Pancreas (tissue), 10 donors: ENCODE measurements around the gene PON1. TPM values are rescaled to one million over a fixed set of nuclear protein-coding genes. Genes with fewer than 3 reads are reported as not detected.

Experiments used
- ATAC-seq, 4 donors: fragments of 200-7000 bp; cut with Tn5 transposase; one replicate each; pipeline versions ENCODE4 v1.8.0 to v1.9.1; 2020; ENCODE audit warnings: mild to moderate bottlenecking in 4 of 4, moderate library complexity in 4 of 4
- DNase-seq, 6 donors: peaks; one replicate each; pipeline ENCODE4 v3.0.0-alpha.2; 2020
- FAIRE-seq: peaks from 2 replicates; lab custom pipeline; 2012; peaks lifted over from hg19 to GRCh38; lab: Jason Lieb, UNC
- H3K27ac ChIP-seq, 4 donors: fragments of 200-600 bp; sonication (generic); 1 replicate in 3 of 4; 2 replicates in 1 of 4; pipeline versions ENCODE4 v1.5.0 to v1.8.0; 2020
- H3K27me3 ChIP-seq, 4 donors: fragments of 200-600 bp; one replicate each; pipeline ENCODE4 v1.8.0; 2021
- H3K36me3 ChIP-seq, 3 donors: fragments of 200-600 bp; sonication (generic) in 1 of 3; one replicate each; pipeline versions ENCODE4 v1.5.0 to v1.8.0; 2020 to 2021
- H3K4me1 ChIP-seq, 3 donors: fragments of 200-600 bp; one replicate each; pipeline ENCODE4 v1.8.0; 2021
- H3K4me3 ChIP-seq, 4 donors: fragments of 200-600 bp; sonication (generic) in 2 of 4; one replicate each; pipeline versions ENCODE4 v1.5.0 to v1.8.0; 2020 to 2021
- H3K9me3 ChIP-seq, 4 donors: fragments of 200-600 bp; one replicate each; pipeline ENCODE4 v1.8.0; 2021
- WGBS, 2 donors: extraction: QIAGEN DNeasy Blood & Tissue Kit; methylation state at CpG; one replicate each; pipeline ENCODE4 v1.1.7; 2013; 5-methylcytosine and 5-hydroxymethylcytosine counted together
- intact Hi-C, 3 donors: fragments of 100-400 bp; cut with DNase I; formaldehyde crosslinking; loops; one replicate each; pipeline versions ENCODE4 v1.11.1 to v1.14.2; 2022
- polyA plus RNA-seq, 2 donors: library from polyadenylated mRNA; stranded (reverse); fragments of 200-250 nt; gene quantifications; one replicate each; pipeline ENCODE4 v1.2.3, GENCODE V29; 2013
- total RNA-seq, 6 donors: library from RNA; stranded (reverse); fragmentation: NEBNext Ultra II Directional in 4 of 6; extraction: Animal tissue kit (Norgen Biotek cat#: 25700) in 4 of 6; gene quantifications; one replicate each; pipeline versions ENCODE4 v1.2.1 to v1.2.4, GENCODE V29; 2021 to 2023
- TF ChIP-seq, protein P1 (sequence below), 4 donors: fragments of 200-600 bp; sonication (generic) in 3 of 4; IDR thresholded peaks; one replicate each; pipeline versions ENCODE4 v1.5.0 to v1.8.0; 2021; ENCODE audit warnings: antibody characterized with exemption in 4 of 4
- donor health status: healthy with polysubstance abuse.
- donor health status: DM: no; HTN: no; CAD: no; lungs with moderate emphysema.
- donor health status: DM: no; HTN: no; CAD: no.
- donor health status: control.
- donor health status: control.
- donor health status: Bipolar disorder and iron deficiency.
- donor health status: DM: yes; HTN: yes; CAD: no.
- donor health status: DM: no; HTN: no; CAD: no.
- donor health status: DM: no; HTN: no; CAD: no.
- donor health status: DM: yes; HTN: yes; CAD: no.

Gene PON1
- total and polyA plus RNA-seq, 8 donors: 0.26 to 0.64 (median 0.51) TPM; not detected in 3

DNA sequence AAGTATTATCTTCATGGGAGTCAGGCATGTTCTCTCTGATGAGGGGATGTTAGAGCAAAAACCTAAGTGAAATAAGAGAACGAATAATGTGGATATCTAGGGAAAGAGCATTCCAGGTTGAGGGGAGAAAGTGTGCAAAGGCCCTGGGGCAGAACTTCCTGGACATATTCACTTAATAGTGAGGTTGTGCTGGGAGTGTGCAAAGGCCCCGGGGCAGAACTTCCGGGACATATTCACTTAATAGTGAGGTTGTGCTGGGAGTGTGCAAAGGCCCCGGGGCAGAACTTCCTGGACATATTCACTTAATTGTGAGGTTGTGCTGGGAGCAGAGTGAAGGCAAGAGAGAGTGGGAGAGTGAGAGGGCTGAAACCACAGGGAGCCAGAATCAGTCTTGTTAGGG is 11.8 kb downstream of the PON1 start:
- no peaks in the 10 kb centered on the region for H3K4me1 ChIP-seq
- H3K9me3 ChIP-seq: no peaks in the 10 kb centered on the region
- 93 to 97% methylated on average over 4 of the region's 4 CpGs for WGBS, 2 donors
- intact Hi-C loops: no loop called here
- H3K27me3 ChIP-seq: no peaks in the 10 kb centered on the region
- H3K4me3 ChIP-seq: no peak overlapping the region
- DNase-seq: no peak
- no peak for FAIRE-seq
- no peak overlapping the region for H3K27ac ChIP-seq
- TF ChIP-seq, protein P1, sequence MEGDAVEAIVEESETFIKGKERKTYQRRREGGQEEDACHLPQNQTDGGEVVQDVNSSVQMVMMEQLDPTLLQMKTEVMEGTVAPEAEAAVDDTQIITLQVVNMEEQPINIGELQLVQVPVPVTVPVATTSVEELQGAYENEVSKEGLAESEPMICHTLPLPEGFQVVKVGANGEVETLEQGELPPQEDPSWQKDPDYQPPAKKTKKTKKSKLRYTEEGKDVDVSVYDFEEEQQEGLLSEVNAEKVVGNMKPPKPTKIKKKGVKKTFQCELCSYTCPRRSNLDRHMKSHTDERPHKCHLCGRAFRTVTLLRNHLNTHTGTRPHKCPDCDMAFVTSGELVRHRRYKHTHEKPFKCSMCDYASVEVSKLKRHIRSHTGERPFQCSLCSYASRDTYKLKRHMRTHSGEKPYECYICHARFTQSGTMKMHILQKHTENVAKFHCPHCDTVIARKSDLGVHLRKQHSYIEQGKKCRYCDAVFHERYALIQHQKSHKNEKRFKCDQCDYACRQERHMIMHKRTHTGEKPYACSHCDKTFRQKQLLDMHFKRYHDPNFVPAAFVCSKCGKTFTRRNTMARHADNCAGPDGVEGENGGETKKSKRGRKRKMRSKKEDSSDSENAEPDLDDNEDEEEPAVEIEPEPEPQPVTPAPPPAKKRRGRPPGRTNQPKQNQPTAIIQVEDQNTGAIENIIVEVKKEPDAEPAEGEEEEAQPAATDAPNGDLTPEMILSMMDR (IDR thresholded peaks at IDR 0.05): no peak
- no peak for ATAC-seq
- H3K36me3 ChIP-seq: no peaks in the 10 kb centered on the region

DNA sequence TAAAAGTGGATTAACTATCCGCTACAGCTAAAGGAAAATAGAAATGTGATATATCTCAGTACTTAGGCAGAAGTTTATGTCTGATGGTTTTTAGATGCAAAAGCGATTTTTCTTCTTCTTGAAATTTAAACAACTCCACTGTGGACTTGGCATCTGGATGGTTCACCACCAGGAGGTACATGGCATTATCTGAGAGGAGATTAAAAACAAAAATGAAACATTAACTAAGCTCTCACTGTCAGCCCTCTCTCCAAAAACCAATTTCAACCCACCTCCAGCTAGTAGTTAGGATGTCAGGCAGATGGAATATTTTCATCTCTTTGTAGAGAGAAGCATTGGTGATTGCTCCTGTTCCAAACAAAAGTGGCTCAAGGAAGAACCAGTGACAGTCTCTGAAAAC is 12.9 kb downstream of the PON1 start:
- H3K27ac ChIP-seq: no peak overlapping the region
- no peaks in the 10 kb centered on the region for H3K36me3 ChIP-seq
- no peak for FAIRE-seq
- 91 to 94% methylated on average over 2 of the region's 2 CpGs for WGBS, 2 donors
- H3K9me3 ChIP-seq: no peaks in the 10 kb centered on the region
- no peak for ATAC-seq
- intact Hi-C loops: no loop called here
- H3K27me3 ChIP-seq: no peaks in the 10 kb centered on the region
- H3K4me1 ChIP-seq: no peaks in the 10 kb centered on the region
- no peak overlapping the region for H3K4me3 ChIP-seq
- TF ChIP-seq, protein P1 (IDR thresholded peaks at IDR 0.05): no peak
- DNase-seq: no peak

DNA sequence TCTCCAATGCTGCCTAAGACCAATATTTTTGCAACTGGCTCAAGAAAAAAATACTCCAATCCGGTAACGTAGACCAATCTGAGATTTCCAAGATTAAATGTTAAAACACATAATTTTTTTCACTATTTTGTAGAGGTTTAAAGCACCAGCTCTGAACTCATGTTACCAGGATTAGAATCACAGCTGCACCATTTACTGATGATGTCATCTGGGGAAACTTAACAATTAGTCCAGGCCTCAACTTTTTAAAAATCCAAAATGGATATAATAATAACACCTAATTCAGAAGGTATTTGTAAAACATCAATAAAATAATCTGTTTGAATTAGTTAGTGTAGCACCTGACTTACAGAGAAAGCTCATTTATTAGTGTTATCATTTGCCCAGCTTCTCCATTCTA is 14.4 kb downstream of the PON1 start:
- intact Hi-C loops: no loop called here
- no peak overlapping the region for H3K4me3 ChIP-seq
- no peak overlapping the region for H3K27ac ChIP-seq
- H3K36me3 ChIP-seq: no peaks in the 10 kb centered on the region
- no peak for DNase-seq
- H3K27me3 ChIP-seq: no peaks in the 10 kb centered on the region
- TF ChIP-seq, protein P1 (IDR thresholded peaks at IDR 0.05): no peak
- FAIRE-seq: no peak
- no peak for ATAC-seq
- H3K9me3 ChIP-seq: no peaks in the 10 kb centered on the region
- 93 to 94% methylated on average over 2 of the region's 2 CpGs for WGBS, 2 donors
- no peaks in the 10 kb centered on the region for H3K4me1 ChIP-seq

DNA sequence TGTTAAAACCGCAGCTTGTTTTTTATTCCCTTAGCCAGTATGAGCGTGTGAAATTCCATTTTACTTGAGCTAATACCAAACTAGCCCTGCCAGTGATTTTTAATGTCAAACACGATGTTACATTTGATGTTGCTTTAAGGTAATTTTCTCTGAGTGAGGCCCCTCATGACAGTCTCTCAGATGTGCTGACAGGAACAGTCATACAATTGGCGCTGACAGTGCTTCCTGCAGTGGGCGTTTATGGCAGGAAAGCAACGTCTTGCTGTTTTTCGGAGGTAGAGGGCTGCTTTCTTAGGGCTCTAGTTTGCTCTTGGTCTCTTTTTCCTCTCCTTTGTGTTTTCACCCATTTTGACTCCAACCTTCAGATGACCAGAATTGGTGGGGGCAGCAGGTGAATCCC is 19.3 kb downstream of the PON1 start:
- TF ChIP-seq, protein P1 (IDR thresholded peaks at IDR 0.05): no peak
- Histone ChIP-seq H3K27ac (no peak overlapping the region), H3K4me3 (no peak overlapping the region), H3K4me1 (no peaks in the 10 kb centered on the region), H3K9me3 (no peaks in the 10 kb centered on the region), H3K36me3 (no peaks in the 10 kb centered on the region), H3K27me3 (no peaks in the 10 kb centered on the region)
- DNase-seq (no peak), FAIRE-seq (no peak), ATAC-seq (no peak)
- intact Hi-C loops: no loop called here
- 82 to 85% methylated on average over 7 of the region's 7 CpGs for WGBS, 2 donors

DNA sequence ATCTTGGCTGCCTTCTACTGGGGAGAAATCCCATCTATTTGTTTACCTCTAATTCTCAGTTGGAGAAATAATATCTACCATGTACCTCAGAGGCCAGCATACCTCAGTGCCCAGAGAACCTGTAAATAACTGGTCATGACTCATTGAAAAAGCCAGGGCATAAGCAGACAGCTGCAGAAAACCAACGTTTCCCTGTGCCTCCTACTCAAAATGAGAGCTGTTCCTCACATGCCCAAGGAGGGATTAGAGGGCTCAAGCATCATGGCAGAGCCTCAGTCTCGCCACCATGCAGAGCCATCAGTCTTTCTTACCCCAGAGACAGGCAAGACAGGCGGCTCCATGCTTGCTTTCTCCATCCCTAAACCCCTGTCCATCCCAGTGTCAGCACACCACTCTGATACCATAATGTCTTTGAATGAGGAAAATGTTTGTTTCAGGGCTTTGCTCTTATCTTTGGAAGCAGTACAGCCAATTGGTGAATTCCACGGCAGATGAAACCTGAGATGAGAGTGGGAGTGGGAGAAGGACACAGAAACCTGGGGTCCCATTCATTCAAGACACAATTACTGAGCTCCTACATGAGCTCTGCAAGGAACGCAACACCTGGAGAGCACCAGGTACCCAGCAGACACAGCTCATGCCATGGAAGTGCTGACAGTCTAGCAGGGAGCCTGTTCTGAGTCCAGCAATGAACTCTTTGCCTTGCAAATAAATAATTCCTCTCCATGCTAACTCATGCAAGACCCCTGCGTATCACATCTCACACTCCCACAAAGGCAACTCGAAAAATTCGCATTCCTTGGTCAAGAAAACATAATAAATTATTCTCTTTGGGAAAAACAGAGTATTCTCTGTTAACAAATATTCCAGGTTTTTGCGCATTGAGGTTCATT is 21.1 kb downstream of the PON1 start:
- intact Hi-C loops: no loop called here
- 66 to 70% methylated on average over 9 of the region's 9 CpGs for WGBS, 2 donors
- H3K4me1 ChIP-seq: no peaks in the 10 kb centered on the region
- no peaks in the 10 kb centered on the region for H3K36me3 ChIP-seq
- H3K4me3 ChIP-seq: no peak overlapping the region
- H3K27me3 ChIP-seq: no peaks in the 10 kb centered on the region
- ATAC-seq (no peak), FAIRE-seq (no peak), DNase-seq (no peak)
- no peaks in the 10 kb centered on the region for H3K9me3 ChIP-seq
- TF ChIP-seq, protein P1 (IDR thresholded peaks at IDR 0.05): no peak
- H3K27ac ChIP-seq: no peak overlapping the region
